ENCODE measurements around the gene FBLN2.

- TF ChIP-seq CTCF (optimal IDR thresholded peaks at IDR 0.05 in 1 of 3, IDR thresholded peaks at IDR 0.05 in 1 of 3, conservative IDR thresholded peaks at IDR 0.05 in 1 of 3; ENCODE audit: extremely low read depth in 1 of 3, insufficient read depth in 2 of 3, low read length in 3 of 3) (no peak), EZH2 (IDR thresholded peaks at IDR 0.05; ENCODE audit: low read length) (no peak)
Observed at GRCh38 chr3:13548696-13549622, at the start of gene FBLN2.

All from keratinocyte (primary cell).